Ovary (tissue), 3 donors: ENCODE measurements around the gene TTLL5.

Experiments
- POLR2A ChIP-seq: fragments of 450-650 bp; IDR thresholded peaks from one replicate; pipeline ENCODE4 v1.6.1; 2017; ENCODE audit warnings: antibody characterized with exemption, mild to moderate bottlenecking, moderate library complexity
- TF ChIP-seq, protein P1 (sequence below), 3 donors: fragments of 450-650 bp in 2 of 3; fragments of 200-600 bp in 1 of 3; IDR thresholded peaks; one replicate each; pipeline versions ENCODE4 v1.5.1 to v1.8.0; 2016 to 2022; ENCODE audit warnings: antibody characterized with exemption in 3 of 3, mild to moderate bottlenecking in 1 of 3
- donor health status: DM: no; HTN: no; CAD: no.

DNA sequence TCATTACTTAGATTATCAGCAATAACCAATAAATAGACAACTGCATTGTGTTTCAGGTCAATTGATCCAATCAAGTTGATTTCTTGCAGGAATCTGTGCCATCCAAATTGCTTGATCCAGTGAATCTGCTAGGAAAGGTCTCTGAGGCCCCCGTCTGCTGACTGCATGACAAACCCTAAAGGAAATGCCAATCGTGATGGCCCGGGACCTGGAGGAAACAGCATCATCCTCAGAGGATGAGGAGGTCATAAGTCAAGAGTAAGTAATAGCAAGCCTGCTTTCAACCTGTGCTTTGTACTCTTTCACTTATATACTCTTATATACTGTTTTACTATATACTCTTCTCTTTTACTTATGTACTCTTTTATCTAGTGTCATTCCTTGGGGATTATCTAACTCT, 1.9 kb downstream of the TTLL5 start:
- TF ChIP-seq, protein P1, sequence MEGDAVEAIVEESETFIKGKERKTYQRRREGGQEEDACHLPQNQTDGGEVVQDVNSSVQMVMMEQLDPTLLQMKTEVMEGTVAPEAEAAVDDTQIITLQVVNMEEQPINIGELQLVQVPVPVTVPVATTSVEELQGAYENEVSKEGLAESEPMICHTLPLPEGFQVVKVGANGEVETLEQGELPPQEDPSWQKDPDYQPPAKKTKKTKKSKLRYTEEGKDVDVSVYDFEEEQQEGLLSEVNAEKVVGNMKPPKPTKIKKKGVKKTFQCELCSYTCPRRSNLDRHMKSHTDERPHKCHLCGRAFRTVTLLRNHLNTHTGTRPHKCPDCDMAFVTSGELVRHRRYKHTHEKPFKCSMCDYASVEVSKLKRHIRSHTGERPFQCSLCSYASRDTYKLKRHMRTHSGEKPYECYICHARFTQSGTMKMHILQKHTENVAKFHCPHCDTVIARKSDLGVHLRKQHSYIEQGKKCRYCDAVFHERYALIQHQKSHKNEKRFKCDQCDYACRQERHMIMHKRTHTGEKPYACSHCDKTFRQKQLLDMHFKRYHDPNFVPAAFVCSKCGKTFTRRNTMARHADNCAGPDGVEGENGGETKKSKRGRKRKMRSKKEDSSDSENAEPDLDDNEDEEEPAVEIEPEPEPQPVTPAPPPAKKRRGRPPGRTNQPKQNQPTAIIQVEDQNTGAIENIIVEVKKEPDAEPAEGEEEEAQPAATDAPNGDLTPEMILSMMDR (IDR thresholded peaks at IDR 0.05), result no peak
- TF ChIP-seq POLR2A, result no peak
